WTC11 (cell line): ENCODE data around the gene CHEK2.

ENCODE experiments used
- ATF1 ChIP-seq: sonication (generic); formaldehyde crosslinking; IDR thresholded peaks from 2 replicates; pipeline ENCODE4 v1.8.1; 2023; ENCODE audit warnings: mild to moderate bottlenecking, moderate library complexity, missing genetic modification reagents
- CREM ChIP-seq: sonication (generic); formaldehyde crosslinking; IDR thresholded peaks from 2 replicates; pipeline ENCODE4 v1.8.1; 2022; ENCODE audit warnings: mild to moderate bottlenecking, missing genetic modification reagents, moderate library complexity
- CTCF ChIP-seq: fragments of 200-600 bp; IDR thresholded peaks from 2 replicates; pipeline ENCODE4 v1.8.0; 2022; ENCODE audit warnings: antibody characterized with exemption
- ELF4 ChIP-seq: sonication (generic); formaldehyde crosslinking; IDR thresholded peaks from 2 replicates; pipeline ENCODE4 v1.8.1; 2022; ENCODE audit warnings: low read depth, mild to moderate bottlenecking, moderate library complexity, missing genetic modification reagents
- ETV6 ChIP-seq: sonication (generic); formaldehyde crosslinking; IDR thresholded peaks from 2 replicates; pipeline ENCODE4 v1.8.1; 2022; ENCODE audit warnings: mild to moderate bottlenecking, missing genetic modification reagents
- FOXJ3 ChIP-seq: sonication (generic); formaldehyde crosslinking; IDR thresholded peaks from 2 replicates; pipeline ENCODE4 v1.9.0; 2021; ENCODE audit warnings: missing genetic modification reagents, mild to moderate bottlenecking, borderline replicate concordance
- GABPB1 ChIP-seq: sonication (generic); formaldehyde crosslinking; IDR thresholded peaks from 2 replicates; pipeline ENCODE4 v1.8.1; 2023; ENCODE audit warnings: mild to moderate bottlenecking, missing genetic modification reagents
- IRF1 ChIP-seq: sonication (generic); formaldehyde crosslinking; IDR thresholded peaks from 2 replicates; pipeline ENCODE4 v1.8.0; 2023; ENCODE audit warnings: missing genetic modification reagents
- MAX ChIP-seq: sonication (generic); formaldehyde crosslinking; IDR thresholded peaks from 2 replicates; pipeline ENCODE4 v1.8.0; 2022; ENCODE audit warnings: mild to moderate bottlenecking, missing genetic modification reagents
- PREB ChIP-seq: sonication (generic); formaldehyde crosslinking; IDR thresholded peaks from 2 replicates; pipeline ENCODE4 v1.8.1; 2022; ENCODE audit warnings: mild to moderate bottlenecking, missing genetic modification reagents, moderate library complexity, borderline replicate concordance
- SP1 ChIP-seq: sonication (generic); formaldehyde crosslinking; conservative IDR thresholded peaks from 2 replicates; pipeline ENCODE4 v1.8.1; 2022; ENCODE audit warnings: missing genetic modification reagents
- ZMAT4 ChIP-seq: fragments of 250-450 bp; sonication (Bioruptor Pico); IDR thresholded peaks from 2 replicates; pipeline ENCODE4 v1.9.0; 2021; ENCODE audit warnings: mild to moderate bottlenecking

- no peak for TF ChIP-seq MAX (CRISPR knock-in tag)
- no peak for TF ChIP-seq CTCF
- no peak for TF ChIP-seq PREB (CRISPR knock-in tag)
- TF ChIP-seq ETV6 (CRISPR knock-in tag) = no peak
- TF ChIP-seq ELF4 = no peak
- no peak for TF ChIP-seq SP1 (CRISPR knock-in tag)
- no peak for TF ChIP-seq ZMAT4
- no peak for TF ChIP-seq FOXJ3
- TF ChIP-seq IRF1 (CRISPR knock-in tag) = no peak
- no peak for TF ChIP-seq GABPB1 (CRISPR knock-in tag)
- TF ChIP-seq CREM (CRISPR knock-in tag) = no peak
- TF ChIP-seq ATF1 = no peak
These were observed 38.2 kb downstream of the CHEK2 start for GRCh38 chr22:28703436-28703835.
